HG03439 (cell line): ENCODE results near the gene SPOCK3.
"Not testable (repeated sequence)": the region's sequence is repeated elsewhere in the genome, so short reads cannot be mapped to it uniquely, and the experiment has no call there.

Experiments
- ATAC-seq: cut with Tn5 transposase; IDR thresholded peaks from one replicate; pipeline ENCODE4 v1.9.1; 2021; ENCODE audit warnings: mild to moderate bottlenecking, moderate library complexity; ENCODE audit not compliant: unreplicated experiment

SPOCK3 gene

DNA sequence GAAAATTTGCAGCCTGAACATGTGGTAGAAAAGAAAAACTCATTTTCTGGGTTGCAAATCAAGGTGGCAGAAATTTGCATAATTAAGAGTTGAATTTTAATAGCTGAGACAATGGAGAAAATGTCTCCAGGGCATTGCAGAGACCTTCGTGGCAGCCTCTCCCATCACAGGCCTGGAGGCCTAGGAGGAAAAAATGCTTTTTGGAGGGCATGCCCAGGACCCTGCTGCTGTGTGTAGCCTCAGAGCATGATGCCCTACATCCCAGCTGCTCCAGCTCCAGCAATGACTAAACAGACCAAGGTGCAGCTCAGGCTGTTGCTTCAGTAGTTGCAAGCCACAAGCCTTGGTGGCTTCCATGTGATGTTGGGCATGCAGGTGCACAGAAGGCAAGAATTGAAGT, 266.1 kb downstream of the SPOCK3 start:
- not testable (repeated sequence) for ATAC-seq

DNA sequence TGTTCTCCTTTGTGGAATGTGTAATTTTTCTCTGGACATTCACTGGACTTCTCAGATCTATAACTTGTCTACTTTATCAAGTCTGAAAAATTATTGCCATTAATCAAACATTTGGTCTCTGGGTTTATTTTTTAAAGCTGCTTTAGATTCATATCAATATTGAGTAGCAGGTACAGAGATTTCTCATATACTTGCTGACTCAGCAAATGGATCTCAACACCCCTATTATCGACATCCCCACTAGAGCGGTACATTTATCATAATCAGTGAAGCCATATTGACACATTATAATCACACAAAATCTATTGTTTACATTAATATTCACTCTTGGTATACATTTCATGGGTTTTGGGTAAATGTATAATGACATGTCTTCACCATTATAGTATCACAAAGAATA, 268.7 kb downstream of the SPOCK3 start:
- no peak for ATAC-seq

DNA sequence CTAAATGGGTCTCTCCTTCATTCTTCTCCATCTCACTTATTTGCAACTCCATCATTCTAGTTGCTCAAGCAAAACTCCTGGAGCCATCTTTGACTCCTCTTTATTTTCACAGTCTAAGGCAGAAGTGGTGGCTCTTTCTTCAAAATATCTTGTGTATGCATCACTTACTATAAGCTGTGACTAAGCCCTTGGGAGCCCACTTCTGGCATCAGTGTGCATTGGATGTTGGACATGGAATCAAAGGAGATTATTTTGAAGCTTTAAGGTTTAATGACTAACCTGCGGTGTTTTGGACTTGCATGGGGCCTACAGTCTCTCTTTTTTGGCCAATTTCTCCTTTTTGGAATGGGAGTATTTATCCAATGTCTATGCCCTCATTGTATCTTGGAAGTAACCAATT, 276.8 kb downstream of the SPOCK3 start:
- no peak for ATAC-seq

DNA sequence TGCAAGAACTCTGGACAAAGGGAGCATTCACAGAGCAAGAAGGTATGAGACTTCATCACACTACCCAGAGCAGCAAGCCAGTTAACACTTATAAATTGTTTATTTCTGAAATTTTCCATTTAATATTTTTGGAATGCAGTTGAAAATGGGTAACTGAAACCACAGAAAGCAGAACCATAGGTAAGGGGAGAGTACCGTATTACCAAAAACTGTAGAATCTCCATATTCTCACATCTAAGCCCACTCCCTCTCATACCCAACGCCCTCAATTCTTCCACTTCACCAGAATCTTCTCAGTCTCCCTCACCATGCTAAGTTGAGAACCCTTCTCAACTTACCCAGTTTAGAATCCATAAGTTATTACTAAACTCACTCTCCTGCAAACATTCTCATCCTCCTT, 277.8 kb downstream of the SPOCK3 start:
- no peak for ATAC-seq

DNA sequence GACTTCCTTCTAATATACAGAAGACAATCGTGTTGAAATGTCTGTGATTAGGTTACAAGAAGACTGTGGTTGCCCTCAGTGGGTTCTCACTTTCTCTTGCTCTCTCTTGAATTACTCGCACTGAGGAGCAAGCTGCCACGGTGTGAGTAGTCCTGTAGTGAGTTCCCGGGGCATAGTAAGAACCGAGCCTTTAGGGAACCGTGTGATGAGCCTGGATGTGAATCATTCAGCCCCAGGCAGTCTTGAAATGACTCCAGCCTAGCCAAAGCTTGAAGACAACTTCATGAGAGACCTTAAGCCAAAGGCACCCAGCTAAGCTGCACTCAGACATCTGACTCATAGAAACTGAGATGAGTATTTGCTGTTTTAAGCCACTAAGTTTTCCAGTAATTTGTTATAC, 292.7 kb downstream of the SPOCK3 start:
- peak; percentile 51 for ATAC-seq

DNA sequence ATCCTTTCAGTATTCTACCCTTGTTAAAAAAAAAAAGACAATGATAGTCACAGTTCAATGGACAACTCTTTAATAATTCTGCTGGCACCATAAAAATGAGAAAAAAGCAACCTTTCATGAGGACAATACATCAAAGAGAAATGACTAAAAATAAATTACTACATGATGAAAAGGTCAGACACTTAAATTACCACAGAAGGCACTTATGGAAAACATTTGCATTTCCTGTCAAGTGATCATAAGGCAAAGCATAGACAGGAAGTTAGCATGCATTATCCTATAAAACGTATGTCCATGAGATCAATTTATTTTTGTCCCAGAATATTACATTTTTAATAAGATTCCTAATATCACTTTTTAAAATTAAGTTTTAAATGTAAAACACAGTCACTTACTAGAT, 303.8 kb downstream of the SPOCK3 start:
- ATAC-seq = no peak

DNA sequence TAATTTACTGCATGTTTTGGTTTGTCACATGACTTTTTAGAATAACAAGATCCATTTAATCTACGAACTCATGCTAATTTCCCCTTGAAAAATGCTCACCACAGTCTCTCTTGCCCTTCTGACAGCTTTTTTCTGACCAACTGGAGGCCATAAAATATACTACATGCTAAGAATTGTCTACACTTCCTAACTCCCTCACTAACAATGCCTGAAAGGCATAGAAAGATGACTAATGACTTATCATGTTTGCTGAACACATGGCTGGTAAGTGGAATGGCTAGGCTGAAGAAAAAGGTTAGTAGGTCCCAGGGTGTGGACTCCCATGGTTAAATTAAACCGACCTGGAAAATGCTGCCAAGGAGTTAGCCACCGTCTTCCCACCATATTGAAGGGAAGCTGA, 309.9 kb downstream of the SPOCK3 start:
- no peak for ATAC-seq

DNA sequence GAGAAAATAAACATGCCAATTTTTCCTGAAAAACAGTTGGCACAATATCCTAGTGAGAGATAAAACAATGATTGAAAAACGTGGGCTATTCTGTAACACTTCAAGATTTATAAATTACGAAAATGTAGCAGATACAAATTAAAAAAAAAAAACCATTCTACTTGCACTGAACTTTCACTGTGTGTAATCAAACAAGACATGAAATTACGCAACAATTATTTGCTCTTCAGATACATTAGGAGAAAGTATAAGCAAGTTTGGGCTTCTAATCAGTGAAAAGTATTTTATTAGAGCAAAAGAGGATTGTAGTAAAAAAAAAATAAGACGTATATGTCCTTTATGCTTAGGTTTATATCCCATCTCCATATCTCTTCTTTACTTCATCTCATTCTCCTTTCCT, 320.4 kb downstream of the SPOCK3 start:
- no peak for ATAC-seq

DNA sequence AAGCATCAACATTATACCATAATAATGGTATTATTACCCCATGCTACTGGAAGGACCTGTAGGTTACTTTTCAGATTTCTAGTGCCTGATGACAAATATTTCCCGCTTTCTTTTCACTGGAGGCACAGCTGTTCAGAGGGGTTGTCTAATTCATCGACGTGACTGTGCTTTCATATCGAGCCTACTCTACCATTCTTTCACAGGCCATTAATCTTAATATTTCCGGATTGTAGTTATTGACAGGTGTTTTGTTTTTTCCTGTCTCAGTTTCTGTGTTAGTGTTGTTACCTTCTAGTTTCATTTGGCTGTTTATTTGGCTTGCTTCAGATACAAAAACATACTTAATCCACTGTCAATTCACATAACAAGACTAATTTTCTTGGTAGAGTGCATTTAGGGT, 330.9 kb downstream of the SPOCK3 start:
- ATAC-seq = no peak

DNA sequence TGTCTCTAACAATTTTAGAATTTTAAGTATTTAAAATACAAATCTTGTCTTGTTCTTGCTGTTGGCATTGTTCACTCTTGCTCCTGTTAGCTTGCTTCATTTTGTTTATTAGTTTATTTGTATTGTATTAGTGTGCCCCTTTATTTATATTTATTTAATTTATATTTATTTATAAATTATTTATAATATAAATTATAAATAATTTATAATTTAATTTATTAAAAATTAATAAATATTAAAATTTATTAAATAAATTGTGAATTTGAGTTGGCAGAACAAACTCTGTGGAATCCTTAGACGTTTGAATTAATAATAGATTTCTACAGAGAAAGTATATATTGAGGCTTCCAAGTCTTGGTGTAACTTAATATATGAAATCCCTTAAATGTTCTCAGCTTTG, 331.4 kb downstream of the SPOCK3 start:
- ATAC-seq = no peak

DNA sequence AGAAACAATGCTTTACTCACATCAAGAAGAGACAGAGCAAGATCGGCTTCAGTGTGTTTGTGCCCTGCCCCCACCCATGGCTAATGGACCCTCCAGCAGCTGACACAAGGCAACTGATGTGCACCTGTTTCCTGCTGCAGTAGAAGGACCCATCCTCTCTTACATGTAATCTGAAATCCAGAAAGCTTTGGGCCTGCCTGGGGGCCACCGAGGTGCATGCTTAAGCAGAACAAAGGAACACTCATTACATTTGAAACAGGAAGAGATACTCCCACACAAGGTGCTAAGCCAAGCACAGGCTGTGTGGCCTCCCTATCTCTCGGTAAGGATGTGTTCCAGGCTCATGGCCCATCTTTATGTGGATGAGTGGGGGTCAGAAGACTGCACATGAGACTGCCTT, 338.0 kb downstream of the SPOCK3 start:
- ATAC-seq = no peak

DNA sequence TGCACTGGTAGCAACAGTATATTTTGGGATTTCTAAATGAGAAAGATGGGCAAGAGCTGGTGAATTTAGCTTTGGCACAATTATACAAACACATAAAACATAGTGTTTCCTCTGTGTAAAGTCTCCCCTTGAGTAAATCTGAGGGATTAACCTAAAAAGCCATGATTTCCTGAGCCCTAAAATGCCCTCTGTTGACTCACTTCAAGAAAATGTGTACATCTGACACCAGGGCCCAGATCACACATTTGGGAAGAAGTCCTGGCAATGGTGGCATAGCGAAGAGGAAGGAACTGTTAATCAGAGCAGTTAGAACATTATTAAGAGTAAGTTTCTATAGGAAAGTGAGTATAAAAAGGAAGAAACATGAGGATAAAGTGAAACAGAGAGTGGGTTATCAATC, 338.5 kb downstream of the SPOCK3 start:
- no peak for ATAC-seq

DNA sequence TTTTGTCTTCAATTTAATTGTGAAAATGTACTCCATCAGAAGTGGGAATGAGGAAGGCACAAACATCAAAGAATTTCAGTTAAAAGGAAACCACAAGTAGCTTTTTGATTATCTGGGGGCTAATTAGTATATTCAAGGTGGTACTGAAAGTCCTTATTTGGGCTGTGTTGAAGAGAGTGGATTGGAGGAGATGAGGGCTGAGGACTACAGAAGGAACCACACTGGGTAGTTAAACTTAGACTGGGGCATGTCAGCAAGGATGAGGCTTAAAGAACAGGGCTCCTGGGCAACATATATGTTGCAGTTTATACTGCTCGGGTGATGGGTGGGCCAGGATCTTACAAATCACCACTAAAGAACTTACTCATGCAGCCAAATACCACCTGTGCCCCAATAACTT, 346.8 kb downstream of the SPOCK3 start:
- no peak for ATAC-seq

DNA sequence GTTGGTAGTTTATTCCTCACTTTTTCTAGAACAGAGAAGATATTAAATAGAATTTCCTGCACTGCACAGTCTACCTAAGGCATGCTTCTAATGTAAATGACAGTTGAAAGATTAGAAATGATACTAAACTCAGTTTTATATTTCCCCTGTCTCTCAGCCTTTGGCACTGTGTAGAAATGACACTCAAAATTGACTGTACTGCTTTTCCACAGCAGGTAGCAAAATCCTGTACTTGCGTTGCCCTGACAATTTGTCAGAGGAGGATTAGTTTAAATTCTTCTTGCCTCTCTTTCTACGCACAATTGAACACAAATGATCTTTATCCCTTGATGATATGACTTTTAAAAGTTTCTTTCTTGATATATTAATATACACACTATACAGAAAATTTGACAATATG, 347.6 kb downstream of the SPOCK3 start:
- ATAC-seq = no peak

DNA sequence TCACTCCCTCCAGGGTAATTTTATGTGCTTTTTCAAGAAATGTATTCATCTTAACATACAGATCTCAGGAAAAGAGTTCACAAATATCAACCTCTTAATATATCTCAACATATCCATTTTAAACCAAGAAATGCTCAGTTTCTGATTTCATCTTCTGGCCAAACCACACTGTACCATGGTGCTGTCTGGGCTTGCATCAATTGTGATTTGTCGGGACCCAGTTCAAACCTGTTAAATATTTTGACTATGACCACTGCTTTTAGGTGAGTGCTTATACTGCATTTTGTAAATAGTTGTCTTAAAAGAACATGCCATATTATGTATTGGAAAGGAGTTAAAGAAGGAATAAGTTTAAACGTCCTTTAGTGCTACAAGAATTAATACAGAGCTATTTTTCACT, 352.1 kb downstream of the SPOCK3 start:
- no peak for ATAC-seq

DNA sequence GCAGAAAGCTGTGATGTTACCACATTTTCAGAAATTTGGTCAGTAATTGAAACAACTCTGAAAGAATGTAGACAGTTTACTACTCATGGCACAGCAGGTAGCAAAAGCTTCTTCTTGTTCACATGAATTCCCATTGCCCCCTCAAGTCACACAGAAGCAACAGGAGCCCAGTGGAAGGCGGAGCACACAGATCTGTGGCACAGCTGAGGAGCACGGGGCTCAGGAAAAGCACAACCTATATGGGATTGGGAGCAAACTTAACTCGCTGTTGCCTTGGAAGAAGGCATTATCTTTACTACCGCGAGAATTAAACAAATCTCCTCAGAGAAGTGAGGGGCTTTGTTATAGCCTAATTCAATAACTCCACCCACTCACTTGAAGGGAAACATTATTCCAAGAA, 358.5 kb downstream of the SPOCK3 start:
- no peak for ATAC-seq

DNA sequence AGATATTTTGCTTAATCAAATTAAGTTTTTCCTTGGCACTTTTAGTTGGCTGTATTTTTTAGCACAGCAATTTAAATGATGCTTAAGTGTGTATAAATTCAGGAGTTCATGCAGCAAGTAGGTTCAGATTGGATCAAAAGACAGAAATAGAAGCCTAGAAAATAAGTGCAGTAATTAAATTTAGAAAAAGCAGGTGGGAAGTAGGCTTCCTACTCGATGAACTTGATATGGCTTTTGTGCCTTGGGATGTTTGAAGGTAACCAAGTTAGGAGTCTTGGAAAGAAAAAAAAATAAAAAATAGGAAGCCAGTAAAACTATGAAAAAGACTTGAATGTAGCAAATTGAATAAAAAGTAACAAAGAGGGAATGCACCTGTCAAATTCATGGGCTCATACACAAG, 372.3 kb downstream of the SPOCK3 start:
- ATAC-seq = no peak

DNA sequence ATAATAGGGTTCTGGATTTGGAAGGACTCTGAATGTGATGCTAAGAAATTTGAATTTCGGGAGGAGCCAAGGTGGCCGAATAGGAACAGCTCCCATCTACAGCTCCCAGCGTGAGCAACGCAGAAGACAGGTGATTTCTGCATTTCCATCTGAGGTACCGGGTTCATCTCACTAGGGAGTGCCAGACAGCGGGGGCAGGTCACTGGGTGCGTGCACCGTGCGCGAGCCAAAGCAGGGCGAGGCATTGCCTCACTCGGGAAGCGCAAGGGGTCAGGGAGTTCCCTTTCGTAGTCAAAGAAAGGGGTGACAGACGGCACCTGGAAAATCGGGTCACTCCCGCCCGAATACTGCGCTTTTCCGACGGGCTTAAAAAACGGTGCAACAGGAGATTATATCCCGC, 383.9 kb downstream of the SPOCK3 start:
- not testable (repeated sequence) for ATAC-seq

DNA sequence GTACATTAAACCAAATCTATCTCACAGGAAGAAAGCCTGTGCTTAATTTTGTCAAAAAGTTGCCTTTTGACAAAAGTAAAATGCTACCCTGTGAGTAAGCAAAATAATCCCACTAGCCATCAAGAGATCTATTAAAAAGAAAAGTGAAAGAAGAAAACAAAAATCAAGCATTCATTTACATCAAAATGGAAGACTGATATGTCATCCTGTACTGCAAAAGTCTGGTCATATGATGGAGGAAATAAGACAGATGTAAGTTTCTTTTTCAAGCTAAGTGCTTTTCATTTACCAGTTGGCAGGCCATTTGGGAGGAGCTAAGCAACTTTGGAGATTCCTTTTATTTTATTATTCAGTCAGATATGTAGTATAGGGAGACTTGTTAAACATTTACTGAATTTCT, 387.4 kb downstream of the SPOCK3 start:
- ATAC-seq = no peak

DNA sequence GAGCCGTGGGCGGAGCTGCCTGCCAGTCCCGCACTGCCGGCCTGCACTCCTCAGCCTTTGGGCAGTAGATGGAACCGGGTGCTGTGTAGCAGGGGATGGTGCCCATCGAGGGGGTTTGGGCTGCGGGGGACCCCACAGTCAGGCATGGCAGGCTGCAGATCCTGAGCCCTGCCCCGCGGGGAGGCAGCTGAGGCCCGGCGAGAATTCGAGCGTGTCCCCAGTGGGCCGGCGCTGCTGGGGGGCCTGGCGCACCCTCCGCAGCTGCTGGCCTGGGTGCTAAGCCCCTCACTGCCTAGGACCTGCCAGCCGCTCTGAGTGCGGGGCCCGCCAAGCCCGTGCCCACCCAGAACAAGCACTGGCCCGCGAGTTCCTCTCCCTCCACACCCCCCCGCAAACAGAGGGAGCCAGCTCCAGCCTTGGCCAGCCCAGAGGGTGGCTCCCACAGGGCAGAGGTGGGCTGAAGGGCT, 391.5 kb downstream of the SPOCK3 start:
- ATAC-seq = no peak

DNA sequence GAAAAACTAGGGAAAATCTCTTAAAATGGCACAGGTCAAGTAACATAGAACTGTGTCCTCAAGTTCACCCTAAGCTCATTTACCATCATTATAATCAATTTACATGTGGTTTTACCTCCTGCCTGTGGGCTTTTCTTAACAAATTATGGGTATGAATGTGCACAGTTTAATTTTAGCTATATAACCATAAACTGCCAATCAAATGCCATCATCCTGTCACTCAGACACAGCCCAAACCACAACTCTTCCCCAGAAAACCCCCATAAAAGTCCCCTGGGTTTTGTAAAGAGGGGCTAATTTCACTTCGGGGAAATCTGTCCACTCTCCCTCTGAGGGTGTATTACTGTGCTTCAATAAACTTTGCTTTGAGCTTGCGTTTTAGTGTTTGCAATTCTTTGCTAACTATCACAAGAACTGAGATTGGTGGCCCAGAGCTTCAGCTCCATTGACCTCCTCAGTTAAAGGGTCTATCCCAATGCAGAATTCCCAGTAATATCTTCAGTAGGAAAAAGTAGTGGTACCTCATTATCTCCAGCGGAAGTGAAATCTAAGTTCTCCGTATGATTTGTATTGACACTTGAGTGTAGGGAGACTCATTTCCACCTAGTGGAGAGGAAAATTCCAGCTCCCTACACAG, 394.6 kb downstream of the SPOCK3 start:
- peak; percentile 94 for ATAC-seq

DNA sequence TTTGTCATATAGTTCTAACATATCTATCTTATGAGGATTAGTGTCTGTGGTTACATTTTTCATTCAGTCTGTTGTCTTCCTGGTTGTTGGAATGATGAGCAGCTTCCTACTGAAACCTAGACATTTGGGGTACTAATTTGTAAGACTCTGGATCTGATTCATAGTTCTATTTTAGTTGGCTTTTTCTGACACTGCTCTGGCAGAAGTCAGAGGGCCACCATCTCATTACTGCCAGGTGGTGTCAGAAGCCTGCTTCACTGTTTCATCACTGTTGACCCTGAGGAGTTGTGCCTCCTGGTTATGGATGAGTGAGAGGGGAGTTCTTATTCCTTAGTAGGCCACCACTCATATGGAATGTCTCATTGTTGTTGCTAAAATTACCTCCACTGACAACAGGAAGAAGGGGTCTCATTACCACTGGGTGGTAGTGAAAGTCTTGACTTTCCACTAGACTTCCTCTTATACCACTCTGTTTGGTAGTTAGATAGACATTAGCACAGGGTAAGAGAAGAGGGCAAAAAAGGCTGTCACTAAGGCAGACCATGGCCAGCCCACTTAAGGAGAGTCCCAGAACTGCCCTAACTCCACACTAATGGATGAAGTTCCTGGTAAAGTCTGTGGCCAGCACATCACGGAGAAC, 395.2 kb downstream of the SPOCK3 start:
- ATAC-seq = peak; percentile 72

DNA sequence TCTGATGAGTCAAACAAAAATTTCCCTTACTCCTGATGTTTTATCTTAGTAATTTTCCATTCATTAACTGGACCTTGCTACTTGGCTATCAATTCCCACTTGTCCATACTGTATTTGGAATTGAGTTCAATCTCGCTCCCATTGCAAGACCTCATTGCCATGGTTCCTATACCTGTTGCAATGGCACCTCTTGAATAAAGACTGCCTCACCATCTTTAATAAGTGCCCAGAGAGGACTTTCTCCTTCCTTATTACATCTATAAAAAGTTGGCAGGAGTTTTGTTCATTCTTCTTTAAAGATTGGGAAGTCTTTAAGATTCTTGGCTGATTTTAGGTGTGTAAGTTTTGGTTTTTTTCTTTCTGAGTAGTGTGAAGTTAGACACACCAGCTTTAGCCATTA, 397.4 kb downstream of the SPOCK3 start:
- no peak for ATAC-seq
